ENCODE measurements around the gene SLC1A2.

SLC1A2 gene

DNA sequence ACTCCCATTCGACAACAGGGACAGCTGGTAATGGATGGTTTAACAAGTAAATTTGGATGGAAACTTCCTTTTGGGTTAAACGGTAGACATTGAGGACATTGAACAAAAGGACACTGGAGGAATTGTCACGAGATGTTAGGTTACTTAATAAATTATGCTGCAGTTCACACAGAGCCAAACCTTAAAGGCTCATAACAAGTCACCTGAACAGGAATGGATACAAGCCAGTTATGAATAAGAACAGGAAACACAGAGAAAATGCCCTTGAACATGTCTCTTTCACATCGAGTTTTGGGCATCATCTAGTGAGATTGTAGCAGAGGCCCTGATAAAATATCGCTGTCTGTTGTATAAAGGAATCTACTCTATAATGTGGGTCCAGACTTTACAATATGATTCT lies 214.7 kb downstream of the SLC1A2 start:
- no peaks in the 10 kb centered on the region for H3K4me1 ChIP-seq (ENCODE audit: insufficient read depth, low read length)
- H3K4me3 ChIP-seq (ENCODE audit: low read depth in 1 of 2, low read length in 2 of 2), result no peak overlapping the region
- H3K27me3 ChIP-seq (ENCODE audit: control insufficient read depth in 1 of 2, insufficient read depth in 2 of 2, low read length in 2 of 2), result no peaks in the 10 kb centered on the region
- peaks cover 3% of the 10 kb centered on the region for H3K9me3 ChIP-seq (ENCODE audit: low read length)
- no peak overlapping the region for H3K27ac ChIP-seq (ENCODE audit: low read depth, low read length)
- no peak overlapping the region for H3K9ac ChIP-seq (ENCODE audit: low read length)
- peaks cover 41% of the 10 kb centered on the region for H3K36me3 ChIP-seq (ENCODE audit: insufficient read depth, low read length)

All from muscle layer of colon (tissue), 2 donors.